Panc1 (cell line): ENCODE results near the gene GPR139. TPM values are rescaled to one million over a fixed set of nuclear protein-coding genes. Genes with fewer than 3 reads are reported as not detected.

Experiments used
- ATAC-seq: fragments of 200-7000 bp; cut with Tn5 transposase; 2 replicates; pipeline ENCODE4 v1.9.1; 2020; ENCODE audit warnings: mild to moderate bottlenecking, moderate library complexity
- BruUV-seq: library from RNA; stranded (reverse); fragments of 400-500 nt; replicated peaks from 2 replicates; lab custom pipeline; 2021; lab: Mats Ljungman, UMichigan
- CTCF ChIA-PET: fragments of 300-600 bp; sonication (Branson Sonifier 250); formaldehyde crosslinking; loops from one replicate; lab custom pipeline; 2022; ENCODE audit warnings: antibody characterized with exemption; lab: Charles Lee
- POLR2A ChIA-PET: fragments of 300-600 bp; sonication (Branson Sonifier 250); formaldehyde crosslinking; loops from one replicate; lab custom pipeline; 2022; ENCODE audit warnings: antibody characterized with exemption; lab: Charles Lee
- DNase-seq: peaks from one replicate; pipeline ENCODE4 v3.0.0-alpha.2; 2010; ENCODE audit warnings: low read depth, low spot score
- H3K27ac ChIP-seq: 2 replicates; pipeline ENCODE4 v1.5.1; 2011; ENCODE audit warnings: mild to moderate bottlenecking, low read length, inconsistent platforms
- H3K27me3 ChIP-seq: fragments of 200-500 bp; sonication (Bioruptor generic); 2 replicates; pipeline ENCODE4 v1.6.0; 2014; ENCODE audit warnings: low read length, inconsistent platforms; ENCODE audit not compliant: control insufficient read depth, insufficient read depth
- H3K36me3 ChIP-seq: fragments of 200-500 bp; sonication (Bioruptor generic); 2 replicates; pipeline ENCODE4 v1.5.1; 2014; ENCODE audit warnings: inconsistent platforms, mild to moderate bottlenecking, low read length, moderate library complexity; ENCODE audit not compliant: control insufficient read depth, insufficient read depth
- H3K4me1 ChIP-seq: 2 replicates; pipeline ENCODE4 v1.5.1; 2011; ENCODE audit warnings: inconsistent platforms, mild to moderate bottlenecking, low read length, moderate library complexity; ENCODE audit not compliant: control insufficient read depth, insufficient read depth
- H3K4me3 ChIP-seq, 2 experiments: 2 replicates each; pipeline ENCODE4 v1.5.1; 2011 to 2012; ENCODE audit warnings: low read depth in 2 of 2, low read length in 2 of 2, mild to moderate bottlenecking in 2 of 2, inconsistent platforms in 1 of 2, moderate library complexity in 1 of 2
- H3K9me3 ChIP-seq: fragments of 200-500 bp; sonication (Bioruptor generic); 2 replicates; pipeline ENCODE4 v1.5.1; 2014; ENCODE audit warnings: low read depth, mild to moderate bottlenecking, inconsistent platforms, low read length, moderate library complexity; ENCODE audit not compliant: control insufficient read depth, insufficient read depth
- CTCF ChIP-seq: fragments of 450-650 bp; IDR thresholded peaks from 2 replicates; pipeline ENCODE4 v1.5.1; 2017; ENCODE audit warnings: mild to moderate bottlenecking
- POLR2AphosphoS5 ChIP-seq: IDR thresholded peaks from 2 replicates; pipeline ENCODE4 v1.6.1; 2012; ENCODE audit warnings: mild to moderate bottlenecking, low read depth, low read length, moderate library complexity
- REST ChIP-seq, 2 experiments: IDR thresholded peaks; 2 replicates each; pipeline ENCODE4 v1.6.1; 2011 to 2012; ENCODE audit warnings: low read depth in 2 of 2, control low read depth in 1 of 2, low read length in 1 of 2, mild to moderate bottlenecking in 1 of 2, moderate library complexity in 1 of 2; ENCODE audit not compliant: insufficient read depth in 1 of 2
- SIN3A ChIP-seq: IDR thresholded peaks from 2 replicates; pipeline ENCODE4 v1.6.1; 2012; ENCODE audit warnings: low read depth, mild to moderate bottlenecking, low read length, moderate library complexity, borderline replicate concordance; ENCODE audit not compliant: insufficient read depth
- TCF7L2 ChIP-seq: IDR thresholded peaks from 2 replicates; pipeline ENCODE4 v1.6.1; 2011; ENCODE audit warnings: mild to moderate bottlenecking, low read depth, low read length, inconsistent platforms
- in situ Hi-C: cut with HindIII; loops from 2 replicates; pipeline ENCODE4 v1.10.0; 2016; ENCODE audit warnings: low sequenced_read_pairs, low pct_unique_long_range_greater_than_20kb
- intact Hi-C: fragments of 100-400 bp; cut with micrococcal nuclease; formaldehyde crosslinking; loops from one replicate; pipeline ENCODE4 v1.10.0; 2022; ENCODE audit not compliant: unreplicated experiment
- total RNA-seq: library from RNA; stranded (reverse); gene quantifications from one replicate; pipeline ENCODE4 v1.2.1, GENCODE V29; 2021; ENCODE audit not compliant: unreplicated experiment

The GPR139 gene
- total RNA-seq, 1 experiment from 2014 or later = not detected

- in situ Hi-C loops = no loop called here
- intact Hi-C loops = no loop called here
- Histone ChIP-seq H3K27ac (no peak overlapping the region), H3K4me3 (no peak overlapping the region), H3K27me3 (peaks cover 15% of the 10 kb centered on the region), H3K9me3 (no peaks in the 10 kb centered on the region), H3K36me3 (no peaks in the 10 kb centered on the region), H3K4me1 (no peaks in the 10 kb centered on the region)
- ATAC-seq (no peak), DNase-seq (no peak)
- ChIA-PET CTCF (interaction anchor here (0.6 kb wide), 1 partner anchor 10 kb away, joined by 7 read pairs; no protein-coding TSS in a partner anchor), POLR2A (no interaction called here)
- TF ChIP-seq CTCF = no peak
- no peak for TF ChIP-seq TCF7L2
- TF ChIP-seq POLR2AphosphoS5 = no peak
- no peak for TF ChIP-seq SIN3A
- no peak for TF ChIP-seq REST (IDR thresholded peaks at IDR 0.05; ENCODE audit: insufficient read depth in 1 of 2, low read depth in 2 of 2, low read length in 1 of 2)
- BruUV-seq = no TSS peak
These were observed 15.7 kb upstream of the GPR139 start for GRCh38 chr16:20089246-20089965.

GRCh38 chr16:20084624-20085226 lies 11.0 kb upstream of the GPR139 start:
- ChIA-PET POLR2A (no interaction called here), CTCF (no interaction called here)
- H3K4me3 ChIP-seq = no peak overlapping the region
- H3K36me3 ChIP-seq = no peaks in the 10 kb centered on the region
- no peaks in the 10 kb centered on the region for H3K4me1 ChIP-seq
- H3K27ac ChIP-seq = no peak overlapping the region
- BruUV-seq = no TSS peak
- H3K27me3 ChIP-seq = peaks cover 8% of the 10 kb centered on the region
- intact Hi-C loops = no loop called here
- DNase-seq (no peak), ATAC-seq (peak; percentile 72; the same call in 1 of the 2 replicates)
- in situ Hi-C loops = no loop called here
- no peaks in the 10 kb centered on the region for H3K9me3 ChIP-seq
- TF ChIP-seq POLR2AphosphoS5 (no peak), SIN3A (no peak), REST (IDR thresholded peaks at IDR 0.05; ENCODE audit: insufficient read depth in 1 of 2, low read depth in 2 of 2, low read length in 1 of 2) (no peak), CTCF (no peak), TCF7L2 (no peak)
